AG09319 (cell line): ENCODE data around the gene MON1B.
"Not testable (repeated sequence)": the region's sequence is repeated elsewhere in the genome, so short reads cannot be mapped to it uniquely, and the experiment has no call there.

Experiments
- DNase-seq: peaks from one replicate; pipeline ENCODE4 v3.0.0-alpha.2; 2010; ENCODE audit warnings: low read depth; ENCODE audit errors: extremely low read depth
- CTCF ChIP-seq: IDR thresholded peaks from 2 replicates; pipeline ENCODE4 v1.5.1; 2011; ENCODE audit warnings: low read depth, mild to moderate bottlenecking, inconsistent platforms, low read length, moderate library complexity

Gene MON1B

GRCh38 chr16:77190478-77191258 lies at the start of gene MON1B:
MON1B (plus strand) TSS chr16:77191190; CDS start chr16:77191486, 296 bp downstream.
- TF ChIP-seq CTCF, result no peak
- peak; percentile 98 for DNase-seq

GRCh38 chr16:77143364-77143763 lies 47.6 kb upstream of the MON1B start:
- no peak for TF ChIP-seq CTCF
- no peak for DNase-seq

- no peak for DNase-seq
- TF ChIP-seq CTCF, result no peak
These were observed 42.9 kb upstream of the MON1B start for GRCh38 chr16:77148121-77148520.

- no peak for TF ChIP-seq CTCF
- no peak for DNase-seq
These were observed 33.5 kb upstream of the MON1B start for GRCh38 chr16:77157346-77158058.

- DNase-seq, result no peak
- TF ChIP-seq CTCF, result no peak
These were observed 32.7 kb upstream of the MON1B start for GRCh38 chr16:77158293-77158692.

GRCh38 chr16:77165006-77165405 lies 26.0 kb upstream of the MON1B start:
- no peak for TF ChIP-seq CTCF
- DNase-seq, result no peak

- DNase-seq, result not testable (repeated sequence)
These were observed 25.3 kb upstream of the MON1B start for GRCh38 chr16:77165536-77166236.
